Chondrocyte (in vitro differentiated cells): ENCODE measurements around the gene TUBB3. TPM values are rescaled to one million over a fixed set of nuclear protein-coding genes. Genes with fewer than 3 reads are reported as not detected.
A peak's percentile ranks its signal among the peaks of the same experiment; 100 is the strongest.

Experiments used
- DNase-seq: peaks from one replicate; pipeline ENCODE4 v3.0.0; 2021; ENCODE audit warnings: mixed read lengths, low spot score
- H3K27ac Mint-ChIP-seq: one replicate; pipeline ENCODE4 v1.8.0; 2021; ENCODE audit warnings: mild to moderate bottlenecking, moderate library complexity, mixed read lengths; ENCODE audit not compliant: unreplicated experiment
- H3K27me3 Mint-ChIP-seq: 2 replicates; pipeline ENCODE4 v1.8.0; 2021; ENCODE audit warnings: low read depth, mixed read lengths
- H3K36me3 Mint-ChIP-seq: 2 replicates; pipeline ENCODE4 v1.8.0; 2021; ENCODE audit warnings: low read depth, mixed read lengths
- H3K4me1 Mint-ChIP-seq: 2 replicates; pipeline ENCODE4 v1.8.0; 2021; ENCODE audit warnings: low read depth, mild to moderate bottlenecking, mixed read lengths
- H3K4me3 Mint-ChIP-seq: one replicate; pipeline ENCODE4 v1.8.0; 2021; ENCODE audit warnings: mild to moderate bottlenecking, moderate library complexity, mixed read lengths; ENCODE audit not compliant: unreplicated experiment
- H3K9me3 Mint-ChIP-seq: 2 replicates; pipeline ENCODE4 v1.8.0; 2021; ENCODE audit warnings: low read depth, mixed read lengths
- total RNA-seq: library from RNA; stranded (reverse); gene quantifications from 3 replicates; pipeline ENCODE4 v1.2.1, GENCODE V29; 2021
- TF ChIP-seq, protein P1 (sequence below): fragments of 200-600 bp; sonication (generic); IDR thresholded peaks from 2 replicates; pipeline ENCODE4 v1.5.0; 2021; ENCODE audit warnings: antibody characterized with exemption, mild to moderate bottlenecking, moderate library complexity

Gene TUBB3
- total RNA-seq, 1 donor from 2014 or later = 104 TPM

DNA sequence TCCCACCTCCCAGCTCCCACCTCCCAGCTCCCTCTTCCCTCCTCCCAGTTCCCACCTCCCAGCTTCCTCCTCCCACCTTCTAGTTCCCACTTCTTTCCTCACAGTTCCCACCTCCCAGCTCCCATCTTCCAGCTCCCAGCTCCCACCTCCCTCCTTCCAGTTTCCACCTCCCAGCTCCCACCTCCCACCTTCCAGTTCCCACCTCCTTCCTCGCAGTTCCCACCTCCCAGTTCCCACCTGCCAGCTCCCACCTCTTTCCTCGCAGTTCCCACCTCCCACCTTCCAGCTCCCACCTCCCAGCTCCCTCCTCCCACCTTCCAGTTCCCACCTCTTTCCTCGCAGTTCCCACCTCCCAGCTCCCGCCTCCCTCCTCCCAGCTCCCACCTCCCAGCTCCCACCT is 14.9 kb upstream of the TUBB3 start:
- TF ChIP-seq, protein P1, sequence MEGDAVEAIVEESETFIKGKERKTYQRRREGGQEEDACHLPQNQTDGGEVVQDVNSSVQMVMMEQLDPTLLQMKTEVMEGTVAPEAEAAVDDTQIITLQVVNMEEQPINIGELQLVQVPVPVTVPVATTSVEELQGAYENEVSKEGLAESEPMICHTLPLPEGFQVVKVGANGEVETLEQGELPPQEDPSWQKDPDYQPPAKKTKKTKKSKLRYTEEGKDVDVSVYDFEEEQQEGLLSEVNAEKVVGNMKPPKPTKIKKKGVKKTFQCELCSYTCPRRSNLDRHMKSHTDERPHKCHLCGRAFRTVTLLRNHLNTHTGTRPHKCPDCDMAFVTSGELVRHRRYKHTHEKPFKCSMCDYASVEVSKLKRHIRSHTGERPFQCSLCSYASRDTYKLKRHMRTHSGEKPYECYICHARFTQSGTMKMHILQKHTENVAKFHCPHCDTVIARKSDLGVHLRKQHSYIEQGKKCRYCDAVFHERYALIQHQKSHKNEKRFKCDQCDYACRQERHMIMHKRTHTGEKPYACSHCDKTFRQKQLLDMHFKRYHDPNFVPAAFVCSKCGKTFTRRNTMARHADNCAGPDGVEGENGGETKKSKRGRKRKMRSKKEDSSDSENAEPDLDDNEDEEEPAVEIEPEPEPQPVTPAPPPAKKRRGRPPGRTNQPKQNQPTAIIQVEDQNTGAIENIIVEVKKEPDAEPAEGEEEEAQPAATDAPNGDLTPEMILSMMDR = no peak
- no peaks in the 10 kb centered on the region for H3K27me3 Mint-ChIP-seq
- H3K4me1 Mint-ChIP-seq = peaks cover 2% of the 10 kb centered on the region
- H3K36me3 Mint-ChIP-seq = peaks cover 32% of the 10 kb centered on the region
- no peaks in the 10 kb centered on the region for H3K9me3 Mint-ChIP-seq
- H3K27ac Mint-ChIP-seq = no peak overlapping the region
- DNase-seq = no peak
- no peak overlapping the region for H3K4me3 Mint-ChIP-seq

DNA sequence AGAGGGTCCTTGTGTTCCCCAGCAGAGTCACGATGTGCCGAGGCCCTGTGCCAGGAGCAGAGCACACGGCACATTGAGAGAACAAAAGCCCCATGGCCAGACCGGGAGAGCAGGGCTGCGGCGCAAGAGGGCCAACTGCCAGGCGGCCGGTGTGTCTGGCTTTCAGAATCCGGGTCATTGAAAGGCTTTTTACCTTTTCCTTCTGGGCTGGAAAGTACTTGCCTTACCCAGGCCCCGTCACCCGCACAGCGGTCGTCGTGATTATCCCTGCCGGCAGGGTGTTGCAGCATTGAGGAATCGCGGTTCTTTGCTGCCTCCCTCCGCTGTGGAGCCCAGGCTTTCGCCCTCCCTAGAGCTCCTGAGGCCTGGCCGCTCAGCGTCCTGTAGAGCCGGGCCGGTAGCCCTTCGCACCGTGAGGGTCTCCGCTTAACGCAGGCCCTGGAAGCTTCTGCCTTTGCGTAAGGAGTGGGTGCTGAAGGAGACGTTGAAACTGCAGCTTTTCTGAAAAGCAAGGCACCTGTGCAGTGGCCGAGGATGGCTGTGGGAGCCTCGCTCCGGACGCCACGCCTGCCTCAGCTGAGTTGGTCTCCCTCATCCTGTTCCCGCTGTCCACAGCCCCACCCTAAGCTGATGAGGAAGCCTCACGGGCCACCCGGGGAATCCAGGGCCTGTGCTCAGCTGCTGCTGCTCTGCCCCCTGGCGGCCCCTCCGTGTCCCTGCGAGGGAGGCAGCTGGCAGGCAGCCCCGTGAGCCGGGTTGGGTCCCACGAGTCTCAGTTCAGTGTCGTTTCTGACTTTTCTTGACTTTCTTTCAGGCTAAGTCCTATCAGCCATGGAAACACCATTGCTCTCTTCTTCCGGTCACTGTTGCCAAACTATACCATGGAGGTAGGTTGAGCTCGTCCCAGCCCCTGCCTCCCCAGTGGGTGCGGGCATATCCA is 13.1 kb upstream of the TUBB3 start:
- Mint-ChIP-seq H3K36me3 (peaks cover 31% of the 10 kb centered on the region), H3K4me3 (no peak overlapping the region), H3K27ac (no peak overlapping the region), H3K9me3 (no peaks in the 10 kb centered on the region), H3K4me1 (peaks cover 2% of the 10 kb centered on the region), H3K27me3 (no peaks in the 10 kb centered on the region)
- DNase-seq = peak; percentile 94
- TF ChIP-seq, protein P1 = peak; percentile 87

DNA sequence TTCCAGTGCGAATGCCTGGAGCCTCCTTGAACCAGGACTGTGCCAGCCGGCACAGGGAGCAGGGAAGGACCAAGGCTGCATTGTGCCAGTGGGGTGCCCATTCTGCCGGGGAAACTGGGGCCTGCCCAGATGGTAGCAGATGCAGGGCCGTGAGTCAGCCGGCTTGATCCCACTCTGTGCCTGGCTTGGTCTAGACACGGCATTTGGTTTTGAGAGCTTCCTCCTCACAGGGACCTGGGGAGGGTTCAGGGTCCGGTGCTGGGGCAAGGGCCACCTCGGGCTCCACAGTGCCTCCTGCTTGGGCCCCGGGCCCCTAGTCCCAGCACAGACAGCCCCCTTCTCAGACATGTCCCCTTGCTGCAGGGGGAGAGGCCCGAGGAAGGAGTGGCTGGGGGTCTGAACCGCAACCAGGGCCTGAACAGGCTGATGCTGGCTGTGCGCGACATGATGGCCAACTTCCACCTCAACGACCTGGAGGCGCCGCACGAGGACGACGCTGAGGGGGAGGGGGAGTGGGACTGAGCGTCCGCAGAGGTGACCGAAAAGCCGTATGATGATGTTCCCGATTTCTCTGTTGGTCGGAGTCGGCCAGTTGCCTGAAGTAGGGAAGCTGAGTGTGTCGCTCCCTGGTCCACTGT is 12.3 kb upstream of the TUBB3 start:
- no peak overlapping the region for H3K4me3 Mint-ChIP-seq
- H3K27ac Mint-ChIP-seq = no peak overlapping the region
- no peaks in the 10 kb centered on the region for H3K27me3 Mint-ChIP-seq
- H3K36me3 Mint-ChIP-seq = peaks cover 28% of the 10 kb centered on the region
- H3K4me1 Mint-ChIP-seq = peaks cover 2% of the 10 kb centered on the region
- DNase-seq = no peak
- H3K9me3 Mint-ChIP-seq = no peaks in the 10 kb centered on the region
- TF ChIP-seq, protein P1 = no peak

DNA sequence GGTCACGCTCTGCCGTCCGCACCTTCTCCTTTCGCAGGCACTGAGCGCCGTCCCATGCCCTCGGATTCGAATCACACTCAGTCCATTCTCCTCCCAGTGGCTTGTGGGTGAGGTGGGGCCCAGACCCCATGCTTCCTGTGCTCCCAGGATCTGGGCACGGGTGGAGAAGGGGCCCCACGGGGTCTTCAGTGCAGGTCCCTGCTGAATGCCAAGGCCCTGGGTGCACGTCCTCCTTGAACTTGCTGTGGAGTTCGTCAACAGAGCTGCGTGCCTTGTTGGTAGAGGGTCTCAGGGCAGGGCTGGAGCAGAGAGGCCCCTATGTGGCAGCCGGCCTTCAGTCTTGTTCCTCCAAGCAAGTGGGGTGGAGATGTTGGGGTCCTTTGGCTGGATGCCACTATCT is 11.8 kb upstream of the TUBB3 start:
- peaks cover 2% of the 10 kb centered on the region for H3K4me1 Mint-ChIP-seq
- peaks cover 22% of the 10 kb centered on the region for H3K36me3 Mint-ChIP-seq
- no peak overlapping the region for H3K4me3 Mint-ChIP-seq
- H3K27ac Mint-ChIP-seq = no peak overlapping the region
- H3K27me3 Mint-ChIP-seq = no peaks in the 10 kb centered on the region
- no peaks in the 10 kb centered on the region for H3K9me3 Mint-ChIP-seq
- TF ChIP-seq, protein P1 = no peak
- peak; percentile 83 for DNase-seq

DNA sequence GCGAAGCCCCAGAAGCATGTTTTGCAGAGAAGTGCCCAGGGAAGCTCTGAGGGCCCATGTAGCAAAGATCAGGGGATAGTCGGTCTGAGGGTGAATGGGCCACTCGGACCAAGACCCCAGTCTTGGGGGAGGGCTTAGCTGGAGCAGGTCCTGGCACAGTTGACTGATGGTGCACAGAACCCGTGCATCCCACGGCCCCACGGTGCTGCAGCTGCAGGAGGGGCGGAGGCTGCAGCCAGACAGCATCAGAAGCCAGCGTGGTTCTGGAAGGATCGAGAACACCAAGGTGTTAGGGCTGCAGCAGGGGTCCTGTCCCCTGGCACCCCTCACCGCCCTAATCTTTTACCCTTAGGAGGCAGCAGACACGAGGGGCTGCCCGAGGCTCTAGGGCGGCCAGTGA is 11.0 kb upstream of the TUBB3 start:
- DNase-seq = no peak
- H3K4me3 Mint-ChIP-seq = no peak overlapping the region
- H3K27me3 Mint-ChIP-seq = no peaks in the 10 kb centered on the region
- peaks cover 3% of the 10 kb centered on the region for H3K4me1 Mint-ChIP-seq
- H3K36me3 Mint-ChIP-seq = peaks cover 16% of the 10 kb centered on the region
- TF ChIP-seq, protein P1 = no peak
- no peak overlapping the region for H3K27ac Mint-ChIP-seq
- no peaks in the 10 kb centered on the region for H3K9me3 Mint-ChIP-seq
